ENCODE measurements around the gene SYPL2.

SYPL2 gene

GRCh38 chr1:109530457-109531087, 64.2 kb downstream of the SYPL2 start:
- peaks cover 5% of the 10 kb centered on the region for H3K27me3 ChIP-seq (replicated peaks)
- TF ChIP-seq CTCF (IDR thresholded peaks at IDR 0.05; ENCODE audit: low read depth, low read length, missing control alignments) = no peak
- no peaks in the 10 kb centered on the region for H3K36me3 ChIP-seq (replicated peaks)
- DNase-seq = no peak
- no peak overlapping the region for H3K4me3 ChIP-seq (ENCODE audit: low read depth, low read length)
- no peak overlapping the region for H3K27ac ChIP-seq
- in situ Hi-C loops (cut with HindIII; ENCODE audit: low pct_ligation_motif_present, low sequenced_read_pairs) = no loop called here

GRCh38 chr1:109531380-109531779, 65.0 kb downstream of the SYPL2 start:
- in situ Hi-C loops (cut with HindIII; ENCODE audit: low pct_ligation_motif_present, low sequenced_read_pairs) = no loop called here

More at GRCh38 chr1:109531380-109531779, 65.0 kb downstream of the SYPL2 start:
- H3K27me3 ChIP-seq (replicated peaks) = peaks cover 5% of the 10 kb centered on the region
- no peak overlapping the region for H3K4me3 ChIP-seq (ENCODE audit: low read depth, low read length)
- no peaks in the 10 kb centered on the region for H3K36me3 ChIP-seq (replicated peaks)
- H3K27ac ChIP-seq = no peak overlapping the region
- no peak for DNase-seq
- TF ChIP-seq CTCF (IDR thresholded peaks at IDR 0.05; ENCODE audit: low read depth, low read length, missing control alignments) = no peak

Data from brain microvascular endothelial cell (primary cell).